GM18502 (cell line): ENCODE measurements around the gene ERICH2.
A peak's percentile ranks its signal among the peaks of the same experiment; 100 is the strongest.
"Not testable (repeated sequence)": the region's sequence is repeated elsewhere in the genome, so short reads cannot be mapped to it uniquely, and the experiment has no call there.

Experiments used
- ATAC-seq: cut with Tn5 transposase; IDR thresholded peaks from one replicate; pipeline ENCODE4 v1.9.1; 2021; ENCODE audit warnings: mild to moderate bottlenecking; ENCODE audit not compliant: unreplicated experiment, poor library complexity

ERICH2 gene, protein sequence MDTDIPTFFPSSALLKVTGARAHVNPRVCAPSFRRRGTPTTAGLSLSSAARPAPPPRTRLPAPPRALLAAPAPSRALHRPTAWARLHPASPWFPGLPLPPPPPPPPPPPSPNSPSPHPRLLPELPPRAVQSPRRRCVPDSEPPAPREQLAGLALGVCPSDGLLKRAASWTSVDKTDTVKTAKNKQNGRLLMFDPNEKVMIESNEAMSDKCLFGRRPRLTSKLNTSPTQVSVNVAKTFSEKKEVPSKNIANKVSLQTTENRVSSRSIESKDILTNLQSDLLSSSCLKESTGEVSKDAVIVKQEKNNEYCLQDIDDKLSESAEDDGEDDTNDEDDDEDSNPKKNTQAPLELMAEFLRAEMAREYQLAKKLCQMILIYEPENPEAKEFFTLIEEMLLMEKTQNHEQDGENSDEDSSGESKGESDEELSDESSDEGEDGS

DNA sequence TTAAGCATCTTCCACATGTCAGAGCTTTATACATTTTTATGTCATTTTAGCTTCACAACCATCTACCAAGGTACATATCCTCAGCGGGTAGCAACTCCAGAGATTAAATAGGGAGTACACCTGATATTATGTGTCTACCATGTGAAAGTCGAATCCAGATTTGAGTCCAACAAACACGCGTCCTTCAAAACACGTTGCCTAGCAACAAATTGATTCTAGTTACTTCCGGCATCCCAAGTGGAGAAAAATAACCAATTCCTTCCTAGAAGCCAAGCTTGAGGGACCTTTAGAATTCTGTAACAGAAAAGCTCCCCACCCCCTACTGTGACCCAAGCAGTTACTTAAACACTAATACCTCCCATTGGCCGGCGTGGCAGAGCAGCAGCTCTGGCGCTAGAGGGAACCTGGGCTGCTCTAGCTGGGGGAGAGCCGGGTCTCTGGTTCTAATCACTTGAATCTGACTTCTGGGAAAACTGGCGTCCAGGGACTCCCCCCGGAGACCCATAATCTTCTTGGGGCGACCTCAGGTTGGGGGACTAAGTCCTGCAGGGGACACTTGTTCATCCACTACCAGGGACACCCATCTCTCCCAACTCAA lies at the start of gene ERICH2:
ERICH2 (plus strand) TSS at position 371 of the 598 bp plus-strand sequence. CDS start 304 bp downstream, outside the sequence.
- ATAC-seq: peak; percentile 66

DNA sequence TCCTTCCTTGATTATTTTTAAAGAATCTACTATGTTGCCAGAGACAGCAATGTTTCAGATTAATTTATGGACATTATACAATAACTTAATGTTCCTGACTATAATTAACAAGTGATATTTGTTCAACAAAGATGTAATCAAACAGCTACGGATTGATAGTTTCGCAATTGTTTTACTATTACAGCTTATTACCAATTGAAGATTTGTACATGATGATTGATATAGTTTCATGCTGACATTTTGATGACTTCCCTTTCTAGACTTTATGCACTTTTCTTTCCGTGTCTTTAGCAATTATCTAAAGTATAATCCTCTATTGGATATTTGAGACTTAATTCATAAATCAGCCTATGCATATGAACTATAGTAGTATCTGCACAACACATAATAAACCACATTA lies 48.5 kb upstream of the ERICH2 start:
- ATAC-seq: no peak

DNA sequence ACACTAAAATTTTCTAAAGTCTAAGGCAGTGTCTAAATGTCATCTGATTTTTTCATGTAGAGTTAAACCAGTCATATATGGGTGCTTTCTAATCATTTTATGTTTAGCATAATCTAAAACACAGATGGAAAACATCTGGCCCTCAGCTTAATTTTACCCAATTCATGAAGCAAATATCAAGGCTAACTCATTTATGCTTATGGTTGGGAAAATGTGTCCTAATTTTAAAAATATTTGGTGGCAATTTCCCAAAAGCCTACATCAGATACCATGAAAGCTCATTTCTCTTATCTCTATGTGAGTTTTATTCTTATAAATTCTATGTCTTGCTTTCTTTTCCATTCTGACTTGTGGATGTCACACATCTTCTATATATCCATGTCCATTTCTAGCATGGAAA lies 47.9 kb upstream of the ERICH2 start:
- ATAC-seq: no peak

DNA sequence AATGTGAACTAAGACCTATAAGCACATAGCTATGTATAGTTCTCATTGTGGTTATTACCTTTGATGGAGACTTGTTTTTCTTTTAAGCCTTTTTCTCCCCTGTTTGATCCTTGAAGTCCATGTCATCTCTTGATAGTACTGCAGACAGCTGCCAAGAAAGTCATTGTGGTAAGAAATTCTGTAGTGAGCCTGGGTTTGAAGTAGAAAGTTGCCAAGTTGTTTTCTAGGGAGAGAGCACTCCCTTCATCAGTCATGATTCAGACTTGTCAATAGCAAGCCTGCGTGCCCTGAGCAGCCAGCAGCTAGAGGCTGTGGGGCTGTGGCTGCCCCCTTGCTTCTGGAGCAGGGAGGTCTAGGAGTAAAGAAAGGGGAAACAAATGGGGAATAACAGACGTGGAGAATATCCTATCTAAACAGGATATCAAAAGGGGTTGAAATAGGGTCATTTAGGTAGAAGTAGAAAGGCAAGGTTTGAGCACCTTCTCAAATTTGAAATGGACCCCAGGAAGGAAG lies 46.7 kb upstream of the ERICH2 start:
- no peak for ATAC-seq

DNA sequence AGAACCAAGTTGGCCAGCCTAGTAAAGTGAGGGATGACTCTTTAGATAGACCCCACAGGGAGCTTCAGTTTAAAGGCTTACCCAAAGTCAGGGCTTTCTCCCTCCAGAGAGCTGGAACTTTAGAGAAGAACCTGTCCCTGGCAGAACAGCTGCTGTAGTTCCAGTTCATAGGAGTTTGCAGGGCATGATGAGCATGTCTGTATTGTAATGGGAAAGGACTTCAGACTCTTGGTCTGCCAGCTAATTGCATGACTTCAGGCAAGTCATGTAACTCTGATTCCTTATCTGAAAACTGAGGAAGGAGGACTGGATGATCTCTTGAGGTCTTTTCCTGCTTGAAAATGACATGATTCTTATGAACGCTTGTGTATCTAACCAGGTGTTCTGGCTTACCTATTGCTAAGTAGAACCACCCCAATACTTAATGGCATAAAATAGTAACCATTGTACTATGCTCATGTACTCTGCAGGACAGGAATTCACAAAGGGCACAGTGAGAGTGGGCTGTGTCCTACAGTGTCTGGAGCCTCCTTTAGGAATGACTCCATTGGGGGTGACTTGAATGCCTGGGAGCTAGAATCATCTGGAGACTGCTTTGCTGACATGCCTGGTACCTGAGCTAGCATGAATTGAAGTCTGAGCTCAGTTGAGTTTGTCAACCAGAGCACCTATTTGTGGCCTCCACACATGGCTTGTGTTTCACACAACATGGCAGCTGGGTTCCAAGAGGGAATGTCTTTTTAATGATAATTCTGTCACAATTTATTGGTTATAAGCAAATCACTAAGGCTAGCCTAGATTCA lies 36.2 kb upstream of the ERICH2 start:
- no peak for ATAC-seq

DNA sequence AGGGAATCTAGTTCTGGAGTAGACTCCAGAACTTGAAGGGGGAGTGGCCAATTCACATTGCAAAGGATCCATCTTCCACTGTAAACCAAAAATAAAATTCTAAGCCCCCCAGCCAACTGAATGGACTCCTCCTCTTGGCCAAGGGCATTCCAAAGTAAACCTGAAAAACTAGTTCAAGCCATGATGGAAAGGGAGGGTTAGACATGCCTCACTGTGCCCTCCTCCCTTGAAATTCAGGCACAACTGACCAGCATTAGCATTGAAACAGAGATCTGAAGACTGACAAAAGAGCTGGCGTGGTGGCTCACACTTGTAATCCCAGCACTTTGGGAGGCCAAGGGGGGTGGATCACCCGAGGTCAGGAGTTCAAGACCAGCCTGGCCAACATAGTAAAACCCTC lies 35.6 kb upstream of the ERICH2 start:
- ATAC-seq: not testable (repeated sequence)

DNA sequence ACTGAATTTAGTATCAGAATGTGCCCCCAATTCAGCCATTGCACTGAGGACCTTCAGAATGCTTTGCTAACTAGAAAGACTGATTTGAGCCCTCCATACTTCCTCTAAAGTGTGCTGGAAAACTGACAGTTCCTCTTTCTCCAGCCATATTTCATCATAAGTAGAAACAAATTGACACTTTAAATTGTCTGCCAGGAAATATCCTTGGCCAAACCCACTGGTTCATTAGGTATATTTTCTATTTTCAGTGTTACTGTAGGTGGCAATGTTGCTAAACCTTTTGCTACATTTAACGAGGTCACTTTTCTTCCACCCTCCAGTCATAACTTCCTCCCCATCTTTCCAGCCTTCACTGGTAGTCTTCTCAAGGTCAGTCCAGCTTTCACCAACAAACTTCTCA lies 33.5 kb upstream of the ERICH2 start:
- no peak for ATAC-seq

DNA sequence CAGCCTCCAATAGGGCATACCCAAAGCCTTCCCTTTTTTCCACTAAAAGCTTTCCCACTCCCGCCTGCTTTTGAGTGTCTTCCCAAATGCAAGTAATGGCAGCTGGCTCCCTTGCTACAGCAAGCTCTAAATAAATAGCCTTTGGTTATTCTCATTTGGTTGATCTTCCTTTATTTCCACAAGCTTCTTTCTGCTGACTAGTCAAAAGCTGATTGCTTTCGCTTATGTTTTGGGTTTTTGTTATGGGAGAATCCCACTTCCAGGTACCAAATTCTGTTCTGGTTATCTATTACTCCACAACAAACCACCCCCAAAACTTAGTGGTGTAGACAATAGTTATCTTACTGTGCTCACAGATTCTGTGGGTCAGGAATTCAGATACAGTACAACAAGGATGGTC lies 32.8 kb upstream of the ERICH2 start:
- ATAC-seq: no peak

DNA sequence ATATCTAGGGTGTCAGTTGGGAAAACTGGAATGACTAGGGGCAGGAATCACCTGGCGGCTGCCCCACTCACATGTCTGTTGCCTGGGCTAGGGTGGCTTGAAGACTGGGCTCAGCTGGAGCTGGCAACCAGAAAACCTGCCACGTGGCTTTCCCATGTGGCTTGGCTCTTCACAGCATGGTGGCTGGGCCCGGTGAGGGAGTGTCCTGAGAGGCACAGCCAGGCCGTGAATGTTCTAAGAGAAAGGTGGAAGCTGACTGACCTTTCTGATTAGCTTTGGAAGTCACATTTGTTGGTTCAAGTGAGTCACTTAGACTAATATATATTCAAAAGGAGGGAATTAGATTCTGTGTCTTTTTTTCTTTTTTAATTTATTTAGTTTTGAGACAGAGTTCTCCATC lies 32.4 kb upstream of the ERICH2 start:
- no peak for ATAC-seq

DNA sequence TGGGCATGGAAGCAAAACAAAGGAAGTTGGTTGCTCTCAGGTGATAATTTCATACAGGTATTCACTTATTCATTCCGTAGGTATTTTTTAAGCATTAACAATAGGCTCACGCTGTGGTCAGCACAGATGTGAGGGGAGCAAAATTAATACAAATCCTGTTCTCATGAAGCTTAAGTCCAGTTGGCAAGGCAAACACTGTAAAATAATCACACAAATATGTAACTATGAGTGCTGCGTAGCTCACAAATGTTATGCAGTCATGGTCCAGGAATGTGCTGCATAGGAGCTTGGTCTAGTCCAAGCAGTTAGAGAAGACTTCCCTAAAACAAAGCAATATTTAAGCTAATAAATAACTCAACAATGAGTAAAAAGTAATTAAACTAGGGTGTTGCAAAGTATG lies 31.1 kb upstream of the ERICH2 start:
- ATAC-seq: no peak

DNA sequence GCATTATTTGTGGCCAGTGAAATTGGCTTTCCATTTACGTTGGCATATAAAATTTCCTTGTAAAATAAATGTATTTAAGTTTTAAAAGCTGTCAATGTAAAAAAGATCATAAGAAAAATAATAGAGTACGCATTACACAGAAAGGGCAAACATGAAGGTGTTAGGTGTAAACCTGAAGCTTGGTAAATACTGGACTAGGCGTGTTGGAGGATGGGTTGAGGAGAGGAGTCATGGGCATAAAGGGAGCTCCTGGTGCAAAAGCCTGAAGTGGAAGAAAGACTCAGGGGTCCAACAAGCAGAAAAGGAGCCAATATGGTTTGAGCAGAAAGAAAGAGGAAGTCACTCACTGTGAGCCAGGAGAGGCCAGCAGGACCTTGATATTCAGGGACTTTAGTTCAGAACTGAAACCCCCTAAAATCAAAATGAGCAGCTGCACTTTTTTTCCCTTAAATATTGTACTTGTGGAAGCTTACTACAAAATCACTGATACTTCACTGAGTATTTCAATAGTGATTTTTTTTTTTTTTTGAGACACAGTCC lies 30.6 kb upstream of the ERICH2 start:
- no peak for ATAC-seq

DNA sequence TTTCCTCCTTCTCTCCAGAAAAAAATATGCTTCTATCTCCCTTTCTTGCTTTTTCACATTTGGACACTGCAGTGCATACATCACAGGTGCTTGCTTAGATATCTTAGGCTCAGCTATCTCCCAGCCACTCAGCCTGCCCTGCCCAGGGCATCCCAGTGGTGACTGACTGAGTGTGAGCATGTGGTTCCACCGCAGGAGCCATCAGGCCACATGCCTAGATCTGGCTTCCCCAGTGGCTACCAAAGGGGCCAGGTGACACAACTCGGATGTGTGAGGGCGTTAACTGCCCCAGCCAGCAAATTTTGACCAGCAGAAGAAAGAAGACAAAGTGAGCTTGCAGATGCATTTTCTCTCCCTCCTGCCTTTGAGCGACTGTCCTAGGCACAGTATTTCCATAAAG lies 29.5 kb upstream of the ERICH2 start:
- ATAC-seq: no peak

DNA sequence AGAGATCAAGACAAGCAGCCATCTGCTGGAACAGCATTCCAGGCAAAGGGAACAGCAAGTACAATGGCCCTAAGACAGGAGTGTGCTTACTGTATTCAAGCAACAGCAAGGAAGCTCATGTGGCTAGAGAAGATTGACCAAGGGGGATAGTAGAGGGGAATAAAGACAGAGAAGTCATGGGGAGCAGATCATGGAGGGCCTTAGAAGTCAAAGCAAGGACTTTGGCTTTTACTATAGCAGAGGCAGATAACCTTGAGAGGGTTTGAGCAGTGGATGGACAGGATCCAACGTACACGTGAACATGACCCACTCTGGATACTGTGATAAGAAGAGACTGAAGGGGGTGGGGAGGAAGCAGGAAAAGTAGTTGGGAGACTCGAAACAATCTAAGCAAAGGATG lies 28.2 kb upstream of the ERICH2 start:
- ATAC-seq: no peak

DNA sequence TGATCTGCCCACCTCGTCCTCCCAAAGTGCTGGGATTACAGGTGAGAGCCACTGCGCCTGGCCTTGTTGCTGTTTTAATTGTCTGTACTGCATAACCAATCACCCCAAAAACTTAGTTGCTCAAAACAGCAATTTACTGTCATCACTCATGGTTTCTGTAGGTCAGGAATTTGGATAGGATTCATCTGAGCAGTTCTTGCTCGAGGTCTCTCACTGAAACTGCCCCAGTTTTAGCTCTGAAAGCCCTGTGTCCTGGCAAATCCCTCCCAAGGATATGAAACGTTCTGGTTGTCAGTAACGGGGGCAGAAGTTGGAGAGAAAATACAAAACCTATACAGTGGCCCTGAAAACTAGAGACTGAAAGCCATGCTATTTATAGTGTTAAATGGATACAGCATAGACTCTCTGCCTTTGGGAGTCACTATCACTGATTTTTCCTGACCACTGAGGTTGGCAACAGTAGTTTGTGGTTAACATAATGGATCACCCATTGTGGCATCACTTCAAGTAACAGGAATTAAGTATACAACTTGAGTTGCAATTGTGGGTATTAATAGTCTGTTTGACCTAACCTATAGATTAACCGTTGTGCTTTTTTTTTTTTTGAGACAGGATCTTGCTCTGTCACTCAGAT lies 27.2 kb upstream of the ERICH2 start:
- no peak for ATAC-seq

DNA sequence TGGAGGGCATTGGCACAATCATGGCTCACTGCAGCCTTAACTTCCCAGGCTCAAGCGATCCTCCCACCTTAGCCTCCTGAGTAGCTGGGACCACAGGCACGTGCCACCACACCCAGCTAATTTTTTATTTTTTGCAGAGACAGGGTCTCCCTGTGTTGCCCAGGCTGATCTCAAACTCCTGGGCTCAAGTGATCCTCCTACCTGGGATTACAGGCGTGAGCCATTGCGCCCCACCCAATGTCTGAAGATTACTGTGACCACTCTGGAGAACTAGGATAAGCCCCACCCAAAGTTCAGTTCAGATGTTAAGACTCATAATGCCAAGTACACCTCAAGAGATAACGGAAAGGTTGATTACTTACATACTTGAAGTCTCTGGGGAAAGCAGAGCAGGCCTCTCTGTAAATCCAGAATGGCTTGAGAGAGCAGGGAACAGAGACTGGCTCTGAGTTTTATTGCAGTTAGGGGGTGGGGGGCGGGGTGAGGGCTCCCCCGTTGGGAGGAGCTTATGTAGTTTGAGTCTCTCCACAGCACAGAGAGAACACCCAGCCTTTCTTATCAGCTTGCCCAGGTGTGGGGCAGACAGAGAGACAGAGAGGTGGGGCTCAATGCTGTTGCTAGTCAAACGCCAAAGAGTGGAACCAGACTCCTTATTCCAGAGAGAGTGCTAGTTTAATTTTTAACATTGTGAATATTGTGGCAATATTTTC lies 26.5 kb upstream of the ERICH2 start:
- ATAC-seq: no peak

DNA sequence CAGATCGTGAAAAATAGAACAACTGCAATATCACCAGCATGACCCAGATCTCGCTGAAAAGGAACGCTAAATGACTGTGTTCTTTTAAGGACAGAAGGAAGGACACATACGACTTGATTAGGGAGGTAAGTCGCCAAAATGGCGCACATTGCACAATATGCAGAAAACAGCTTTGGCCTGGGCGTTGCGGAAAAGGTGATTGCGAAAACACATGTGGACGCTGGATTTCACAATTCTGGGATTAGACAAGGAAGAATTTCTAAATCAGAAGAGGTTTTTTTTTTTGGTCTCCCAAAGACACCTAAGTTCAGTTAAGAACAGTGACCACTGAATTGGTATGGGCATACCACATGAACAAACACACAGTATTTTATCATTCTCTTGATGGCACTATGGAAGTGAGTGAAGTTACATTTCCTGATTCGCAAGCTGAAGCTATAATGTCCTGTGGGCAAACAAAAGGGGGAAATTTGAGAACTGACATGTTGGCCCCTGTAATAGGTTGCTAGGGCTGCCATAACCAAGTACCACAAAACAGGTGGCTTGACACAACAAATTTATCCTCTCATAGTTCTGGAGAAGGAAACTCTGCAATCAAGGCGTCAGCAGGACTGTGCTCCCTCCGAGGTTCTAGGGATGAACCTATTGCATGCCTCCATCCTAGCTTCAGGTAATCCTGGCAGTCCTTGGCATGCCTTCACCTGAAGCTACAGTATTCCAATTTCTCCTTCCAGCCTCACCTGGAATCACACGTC lies 25.8 kb upstream of the ERICH2 start:
- no peak for ATAC-seq

DNA sequence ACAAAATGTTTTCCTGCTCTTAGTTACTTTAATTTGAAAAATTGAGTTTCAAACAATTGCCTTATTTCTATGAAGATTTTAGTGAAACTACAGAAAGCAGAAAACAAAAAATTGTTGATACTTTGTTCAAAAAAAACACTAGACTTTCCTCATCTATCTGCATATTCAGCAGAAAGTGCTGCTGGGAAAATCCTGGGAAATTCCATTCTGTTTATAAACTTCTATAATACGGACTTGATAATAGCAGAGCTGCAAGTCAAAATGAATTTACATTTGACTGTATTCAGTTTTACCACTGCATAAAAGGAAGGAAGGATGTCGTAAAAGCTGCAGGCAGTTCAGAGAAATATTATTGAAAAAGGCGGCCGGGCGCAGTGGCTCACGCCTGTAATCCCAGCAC lies 24.9 kb upstream of the ERICH2 start:
- ATAC-seq: no peak

DNA sequence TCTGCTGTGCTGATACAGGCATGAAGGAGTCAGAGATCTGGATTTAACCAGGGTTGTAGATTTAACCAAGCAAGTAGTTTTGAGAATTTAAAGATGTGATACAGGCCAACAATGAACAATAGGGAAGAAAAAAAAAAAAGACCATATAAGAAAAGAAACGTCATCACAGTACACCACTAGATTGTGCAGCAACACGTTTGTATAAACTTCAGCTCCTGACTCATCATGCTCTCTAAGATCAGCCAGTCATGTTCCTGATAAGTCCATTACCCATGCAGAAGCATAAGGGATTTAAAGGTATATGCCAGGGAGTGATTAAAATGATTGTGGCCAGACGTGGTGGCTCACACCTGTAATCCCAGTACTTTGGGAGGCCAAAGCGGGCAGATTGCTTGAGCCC lies 22.3 kb upstream of the ERICH2 start:
- ATAC-seq: no peak

DNA sequence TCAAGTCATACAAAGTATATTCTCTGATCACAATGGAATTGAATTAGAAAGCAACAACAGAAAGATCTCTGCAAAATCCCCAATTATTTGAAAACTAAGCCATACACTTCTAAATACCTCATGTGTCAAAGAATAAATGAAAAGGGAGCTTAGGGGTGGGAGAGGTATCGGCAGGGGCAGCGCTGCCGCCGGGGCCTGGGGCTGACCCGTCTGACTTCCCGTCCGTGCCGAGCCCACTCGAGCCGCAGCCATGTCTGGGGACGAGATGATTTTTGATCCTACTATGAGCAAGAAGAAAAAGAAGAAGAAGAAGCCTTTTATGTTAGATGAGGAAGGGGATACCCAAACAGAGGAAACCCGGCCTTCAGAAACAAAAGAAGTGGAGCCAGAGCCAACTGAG lies 18.6 kb upstream of the ERICH2 start:
- ATAC-seq: not testable (repeated sequence)
